Measurements from ENCODE around the gene STK10. TPM values are rescaled to one million over a fixed set of nuclear protein-coding genes. Genes with fewer than 3 reads are reported as not detected.
"Not testable (repeated sequence)": the region's sequence is repeated elsewhere in the genome, so short reads cannot be mapped to it uniquely, and the experiment has no call there.

The STK10 gene
- total RNA-seq, 1 experiment from 2014 or later, result 24.9 TPM

DNA sequence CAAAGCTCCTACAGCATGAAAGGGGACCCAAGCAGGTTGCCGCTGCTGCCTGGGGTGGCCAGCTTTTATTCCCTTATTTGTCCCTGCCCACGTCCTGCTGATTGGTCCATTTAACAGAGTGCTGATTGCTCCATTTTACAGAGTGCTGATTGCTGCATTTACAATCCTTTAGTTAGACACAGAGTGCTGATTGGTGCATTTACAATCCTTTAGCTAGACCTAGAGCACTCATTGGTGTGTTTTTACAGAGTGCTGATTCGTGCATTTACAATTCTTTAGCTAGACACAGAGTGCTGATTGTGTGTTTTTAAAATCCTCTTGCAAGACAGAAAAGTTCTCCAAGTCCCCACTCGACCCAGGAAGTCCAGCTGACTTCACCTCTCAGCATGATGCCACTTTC lies 9.8 kb upstream of the STK10 start:
- H3K27me3 ChIP-seq (ENCODE audit: low read length); DNase-seq; H4K20me1 ChIP-seq (ENCODE audit: insufficient read depth, low read depth, low read length); H3K79me2 ChIP-seq (ENCODE audit: low read length); H3K4me2 ChIP-seq (ENCODE audit: low read depth, low read length, poor library complexity, severe bottlenecking); H3K9me2 ChIP-seq (replicated peaks; ENCODE audit: insufficient read depth, low read length); H3K9ac ChIP-seq (ENCODE audit: low read length); H3K36me3 ChIP-seq (ENCODE audit: insufficient read depth, low read length); H3K4me1 ChIP-seq (ENCODE audit: low read length); H3K4me3 ChIP-seq (ENCODE audit: low read length); H3K27ac ChIP-seq (ENCODE audit: low read length); H2AFZ ChIP-seq (ENCODE audit: low read length); H3K9me3 ChIP-seq (ENCODE audit: low read length): not testable (repeated sequence)

DNA sequence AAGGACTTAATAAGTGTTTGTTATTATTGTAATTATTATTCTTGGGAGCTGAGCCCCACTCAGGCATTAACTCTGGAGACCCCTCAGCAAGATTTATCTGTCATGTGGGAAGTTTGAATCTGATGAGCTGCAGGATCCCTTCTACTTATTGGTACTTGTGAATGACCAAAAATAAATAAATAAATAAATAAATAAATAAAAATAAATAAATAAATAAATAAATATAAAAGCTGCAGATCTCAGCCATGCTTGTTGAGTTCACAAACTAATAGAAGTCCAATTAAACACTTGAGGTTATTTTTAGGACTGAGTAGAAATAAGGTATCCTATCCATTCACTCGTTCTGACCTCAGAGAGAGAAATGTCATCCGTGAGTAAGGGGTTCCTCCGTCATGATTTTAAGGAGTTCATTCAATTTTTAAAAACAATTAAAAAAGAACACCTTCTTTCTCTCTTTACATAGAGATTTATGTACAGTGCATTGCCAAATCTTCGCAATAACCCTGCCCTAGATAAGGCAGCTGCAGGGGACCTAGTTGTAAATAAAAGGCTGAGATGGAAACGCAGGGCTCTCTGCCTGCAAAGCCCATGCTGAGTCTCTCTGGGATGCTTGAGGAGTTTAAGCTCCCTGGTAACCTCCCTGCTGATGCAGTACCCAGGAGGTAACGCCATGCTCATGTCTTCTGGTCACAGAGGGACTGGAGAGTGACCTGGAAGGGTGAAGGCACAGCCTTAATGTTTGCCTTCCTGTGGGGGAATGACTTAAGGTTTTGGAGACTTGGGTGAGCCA lies 7.2 kb upstream of the STK10 start:
- H3K9me3 ChIP-seq (ENCODE audit: low read length), result no peaks in the 10 kb centered on the region; the same call in 1 of the 2 replicates
- H3K4me3 ChIP-seq (ENCODE audit: low read length), result no peak overlapping the region
- no peaks in the 10 kb centered on the region for H3K4me1 ChIP-seq (ENCODE audit: low read length)
- H3K9me2 ChIP-seq (replicated peaks; ENCODE audit: insufficient read depth, low read length), result no peaks in the 10 kb centered on the region
- no peaks in the 10 kb centered on the region for H3K27me3 ChIP-seq (ENCODE audit: low read length)
- no peaks in the 10 kb centered on the region for H4K20me1 ChIP-seq (ENCODE audit: insufficient read depth, low read depth, low read length)
- no peak overlapping the region for H2AFZ ChIP-seq (ENCODE audit: low read length)
- H3K9ac ChIP-seq (ENCODE audit: low read length), result no peak overlapping the region
- no peaks in the 10 kb centered on the region for H3K36me3 ChIP-seq (ENCODE audit: insufficient read depth, low read length)
- no peak overlapping the region for H3K4me2 ChIP-seq (ENCODE audit: low read depth, low read length, poor library complexity, severe bottlenecking)
- DNase-seq, result no peak
- no peak overlapping the region for H3K27ac ChIP-seq (ENCODE audit: low read length)
- no peaks in the 10 kb centered on the region for H3K79me2 ChIP-seq (ENCODE audit: low read length)

DNA sequence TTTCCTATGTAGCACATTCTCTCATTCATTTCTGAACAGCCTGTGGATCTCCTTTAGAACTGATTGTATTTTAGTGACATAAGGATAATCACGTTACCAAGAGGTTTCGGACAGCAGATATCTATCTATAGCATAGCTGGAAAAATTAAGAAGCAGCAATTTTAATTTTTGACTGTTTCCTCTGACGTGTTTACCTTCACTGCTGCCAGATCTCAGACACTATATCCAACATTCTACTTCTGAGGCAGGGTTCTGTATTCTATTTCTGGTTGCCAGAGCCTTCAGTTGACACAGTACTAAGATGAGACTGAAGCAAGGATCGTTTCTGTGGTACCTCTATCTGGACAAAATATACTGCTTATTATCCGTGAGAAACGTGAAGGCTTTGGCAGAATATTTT lies 5.8 kb upstream of the STK10 start, which contains the start of gene EFCAB9:
EFCAB9 (plus strand) TSS at position 301 of the 400 bp plus-strand sequence; CDS start at position 302, 1 bp downstream.
- no peak within 1 kb of the TSS for H3K9ac ChIP-seq (ENCODE audit: low read length)
- no peaks in the 10 kb centered on the region for H3K9me2 ChIP-seq (replicated peaks; ENCODE audit: insufficient read depth, low read length)
- no peaks in the 10 kb centered on the region for H3K36me3 ChIP-seq (ENCODE audit: insufficient read depth, low read length)
- no peak within 1 kb of the TSS for H3K27ac ChIP-seq (ENCODE audit: low read length)
- no peaks in the 10 kb centered on the region for H3K27me3 ChIP-seq (ENCODE audit: low read length)
- no peak within 1 kb of the TSS for H3K4me3 ChIP-seq (ENCODE audit: low read length)
- H3K9me3 ChIP-seq (ENCODE audit: low read length), result no peaks in the 10 kb centered on the region; the same call in 1 of the 2 replicates
- no peak for DNase-seq
- no peak within 1 kb of the TSS for H2AFZ ChIP-seq (ENCODE audit: low read length)
- H4K20me1 ChIP-seq (ENCODE audit: insufficient read depth, low read depth, low read length), result no peaks in the 10 kb centered on the region
- peaks cover 1% of the 10 kb centered on the region; the same call in 1 of the 2 replicates for H3K4me1 ChIP-seq (ENCODE audit: low read length)
- no peaks in the 10 kb centered on the region for H3K79me2 ChIP-seq (ENCODE audit: low read length)
- no peak within 1 kb of the TSS for H3K4me2 ChIP-seq (ENCODE audit: low read depth, low read length, poor library complexity, severe bottlenecking)

DNA sequence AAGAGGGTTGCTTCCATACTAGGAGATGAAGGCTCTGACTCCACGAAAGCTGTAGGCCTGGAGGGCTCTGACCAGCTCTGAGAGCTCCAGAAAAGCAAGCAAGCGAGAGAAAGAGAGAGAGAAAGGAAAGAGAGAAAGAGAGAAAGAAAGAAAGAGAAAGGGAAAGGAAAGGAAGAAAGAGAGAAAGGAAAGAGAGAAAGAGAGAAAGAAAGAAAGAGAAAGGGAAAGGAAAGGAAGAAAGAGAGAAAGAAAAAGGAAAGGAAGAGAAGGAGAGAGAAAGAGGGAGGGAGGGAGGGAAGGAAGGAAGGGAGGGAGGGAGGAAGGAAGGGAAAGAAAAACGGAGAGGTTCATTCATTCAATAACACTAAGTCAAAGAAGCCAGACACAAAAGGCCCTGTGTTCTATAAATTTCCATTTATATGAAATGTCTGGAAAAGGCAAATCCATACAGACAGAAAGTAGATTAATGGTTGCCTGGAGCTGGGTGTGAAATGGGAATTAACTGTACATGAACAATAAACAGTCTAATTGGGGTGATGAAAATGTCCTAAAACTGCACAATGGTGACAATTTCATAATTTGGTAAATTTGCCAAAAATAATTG lies 1.8 kb upstream of the STK10 start:
- Histone ChIP-seq H3K27me3 (ENCODE audit: low read length) (no peaks in the 10 kb centered on the region), H3K4me2 (ENCODE audit: low read depth, low read length, poor library complexity, severe bottlenecking) (no peak overlapping the region), H2AFZ (ENCODE audit: low read length) (no peak overlapping the region), H3K9me2 (replicated peaks; ENCODE audit: insufficient read depth, low read length) (no peaks in the 10 kb centered on the region), H3K27ac (ENCODE audit: low read length) (no peak overlapping the region), H3K9me3 (ENCODE audit: low read length) (no peaks in the 10 kb centered on the region), H4K20me1 (ENCODE audit: insufficient read depth, low read depth, low read length) (peaks cover 7% of the 10 kb centered on the region; the same call in 1 of the 2 replicates), H3K79me2 (ENCODE audit: low read length) (peaks cover 30% of the 10 kb centered on the region), H3K4me3 (ENCODE audit: low read length) (no peak overlapping the region), H3K36me3 (ENCODE audit: insufficient read depth, low read length) (no peaks in the 10 kb centered on the region; the same call in 1 of the 2 replicates), H3K9ac (ENCODE audit: low read length) (no peak overlapping the region), H3K4me1 (ENCODE audit: low read length) (peaks cover 16% of the 10 kb centered on the region)
- DNase-seq, result no peak

DNA sequence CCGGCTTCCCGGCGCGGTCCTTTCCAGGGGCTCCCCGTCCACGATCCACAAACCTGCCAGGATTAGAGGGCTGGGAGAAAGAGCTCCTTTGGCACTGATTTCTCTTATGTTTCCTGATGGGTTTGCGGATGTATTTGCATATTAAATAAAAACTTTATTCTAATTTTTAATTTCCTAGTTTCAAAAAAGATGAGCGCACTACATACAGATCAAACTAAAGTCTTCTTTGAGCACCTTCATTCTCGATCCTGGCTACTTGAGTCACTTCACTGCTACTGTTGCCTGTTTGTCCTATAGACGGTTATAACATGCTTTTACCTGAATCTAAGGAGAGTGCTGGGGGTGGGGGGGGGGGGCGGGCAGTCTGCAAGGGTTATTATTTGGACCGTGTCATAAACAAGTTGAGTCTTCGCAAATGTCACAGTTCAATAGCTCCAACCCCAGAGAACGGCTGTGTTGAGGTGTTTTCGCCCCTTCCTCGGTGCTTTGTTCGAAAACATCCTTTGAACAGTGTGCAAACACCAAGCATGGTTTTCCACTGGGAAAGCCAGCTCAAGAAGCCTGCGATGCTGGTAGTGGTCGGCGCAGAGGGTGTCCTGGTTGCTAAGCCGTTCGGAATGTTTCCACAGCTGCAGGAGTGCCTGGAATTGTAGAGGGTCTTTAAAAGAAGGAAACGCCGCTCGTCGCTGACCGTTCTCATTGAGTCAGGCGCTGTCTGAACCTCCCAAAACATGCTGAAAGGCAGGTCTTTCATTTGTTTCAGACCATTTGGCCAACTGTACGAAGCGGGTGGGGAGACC lies 1.1 kb upstream of the STK10 start:
- H3K9ac ChIP-seq (ENCODE audit: low read length), result peak overlapping the region; percentile 91

DNA sequence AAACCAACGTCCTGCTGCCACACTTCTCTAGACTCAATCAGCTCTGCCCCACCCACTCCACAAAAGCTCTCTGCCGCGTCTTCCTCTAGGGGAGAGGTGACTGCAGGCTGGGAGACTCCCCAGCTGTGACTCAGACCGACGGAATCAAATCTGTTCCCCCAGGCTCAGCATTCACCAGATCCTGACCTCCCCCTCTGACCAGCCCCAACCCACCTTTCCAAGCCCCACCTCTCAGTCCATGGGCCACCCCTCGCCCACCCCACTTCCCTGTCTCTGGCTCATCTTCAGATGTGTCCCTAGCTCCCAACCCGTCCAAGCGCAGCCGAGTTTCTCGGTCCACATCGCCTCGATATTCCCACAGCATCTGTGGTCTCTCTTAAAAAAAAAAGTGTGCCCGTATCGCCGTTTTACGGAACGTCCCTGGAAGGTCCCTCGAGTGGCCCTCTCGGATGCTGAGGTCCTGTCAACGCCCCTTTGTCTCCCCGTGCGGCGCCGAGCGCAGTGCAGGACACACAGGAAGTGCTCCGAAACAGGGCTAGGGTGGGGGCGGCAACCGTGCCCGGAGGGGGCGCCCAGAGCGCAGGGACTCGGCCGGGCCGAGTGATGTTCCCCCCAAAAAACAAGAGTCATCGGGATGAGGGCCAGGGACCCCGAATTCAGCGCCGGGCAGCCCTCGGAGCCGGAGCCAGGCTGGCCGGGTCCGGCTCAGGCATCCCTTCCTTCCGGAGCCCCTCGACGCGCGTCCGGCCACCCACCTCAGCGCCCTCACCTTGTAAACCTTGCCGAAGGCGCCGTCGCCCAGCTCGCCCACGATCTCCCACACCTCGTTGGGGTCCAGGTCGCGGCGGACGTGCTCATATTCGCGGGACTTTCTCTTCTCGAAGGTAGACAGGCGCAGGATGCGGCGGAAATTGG lies 649 bp downstream of the STK10 start:
- Histone ChIP-seq H3K9ac (ENCODE audit: low read length) (peak overlapping the region; percentile 91), H2AFZ (ENCODE audit: low read length) (peak overlapping the region; percentile 77), H3K9me2 (replicated peaks; ENCODE audit: insufficient read depth, low read length) (no peaks in the 10 kb centered on the region), H3K9me3 (ENCODE audit: low read length) (no peaks in the 10 kb centered on the region), H3K4me2 (ENCODE audit: low read depth, low read length, poor library complexity, severe bottlenecking) (peak overlapping the region; percentile 86), H3K4me3 (ENCODE audit: low read length) (peak overlapping the region; percentile 89), H3K27me3 (ENCODE audit: low read length) (no peaks in the 10 kb centered on the region), H4K20me1 (ENCODE audit: insufficient read depth, low read depth, low read length) (peaks cover 7% of the 10 kb centered on the region; the same call in 1 of the 2 replicates), H3K36me3 (ENCODE audit: insufficient read depth, low read length) (peaks cover 7% of the 10 kb centered on the region; the same call in 1 of the 2 replicates), H3K4me1 (ENCODE audit: low read length) (peaks cover 16% of the 10 kb centered on the region), H3K27ac (ENCODE audit: low read length) (peak overlapping the region; percentile 61), H3K79me2 (ENCODE audit: low read length) (peaks cover 55% of the 10 kb centered on the region)
- peak; percentile 84 for DNase-seq

More for the DNA sequence above, 1.1 kb upstream of the STK10 start:
- Histone ChIP-seq H2AFZ (ENCODE audit: low read length) (peak overlapping the region; percentile 99; the same call in 1 of the 2 replicates), H3K4me3 (ENCODE audit: low read length) (peak overlapping the region; percentile 89), H4K20me1 (ENCODE audit: insufficient read depth, low read depth, low read length) (peaks cover 7% of the 10 kb centered on the region; the same call in 1 of the 2 replicates), H3K36me3 (ENCODE audit: insufficient read depth, low read length) (peaks cover under 1% of the 10 kb centered on the region; the same call in 1 of the 2 replicates), H3K27ac (ENCODE audit: low read length) (no peak overlapping the region), H3K9me3 (ENCODE audit: low read length) (no peaks in the 10 kb centered on the region), H3K9me2 (replicated peaks; ENCODE audit: insufficient read depth, low read length) (no peaks in the 10 kb centered on the region), H3K79me2 (ENCODE audit: low read length) (peaks cover 37% of the 10 kb centered on the region), H3K4me2 (ENCODE audit: low read depth, low read length, poor library complexity, severe bottlenecking) (peak overlapping the region; percentile 86), H3K27me3 (ENCODE audit: low read length) (no peaks in the 10 kb centered on the region), H3K4me1 (ENCODE audit: low read length) (peaks cover 16% of the 10 kb centered on the region)
- no peak for DNase-seq

DNA sequence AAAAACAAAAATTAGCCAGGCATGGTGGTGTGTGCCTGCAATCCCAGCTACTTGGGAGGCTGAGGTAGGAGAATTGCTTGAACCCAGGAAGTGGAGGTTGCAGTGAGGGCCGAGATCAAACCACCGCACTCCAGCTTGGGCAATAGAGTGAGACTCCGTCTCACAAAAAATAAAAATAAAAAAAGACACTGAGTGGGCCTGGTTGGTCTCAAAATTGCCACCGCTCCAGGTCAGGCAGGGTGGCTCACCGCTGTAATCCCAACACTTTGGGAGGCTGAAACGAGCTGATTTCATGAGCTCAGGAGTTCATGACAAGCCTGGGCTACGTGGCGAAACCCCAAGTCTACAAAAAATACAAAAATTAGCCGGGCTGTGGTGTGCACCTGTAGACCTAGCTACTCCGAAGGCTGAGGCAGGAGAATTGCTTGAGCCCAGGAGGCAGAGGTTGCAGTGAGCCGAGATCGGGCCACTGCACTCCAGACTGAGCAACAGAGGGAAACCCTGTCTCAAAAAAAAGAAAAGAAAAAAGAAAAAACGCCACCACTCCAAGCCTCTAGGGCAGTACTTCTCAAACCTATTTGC lies 1.8 kb downstream of the STK10 start:
- H3K4me2 ChIP-seq (ENCODE audit: low read depth, low read length, poor library complexity, severe bottlenecking), result peak overlapping the region; percentile 86
- no peak for DNase-seq
- peak overlapping the region; percentile 91 for H3K9ac ChIP-seq (ENCODE audit: low read length)
- H3K27ac ChIP-seq (ENCODE audit: low read length), result no peak overlapping the region
- H3K79me2 ChIP-seq (ENCODE audit: low read length), result peaks cover 65% of the 10 kb centered on the region
- no peak overlapping the region for H2AFZ ChIP-seq (ENCODE audit: low read length)
- peaks cover 7% of the 10 kb centered on the region; the same call in 1 of the 2 replicates for H3K36me3 ChIP-seq (ENCODE audit: insufficient read depth, low read length)
- peaks cover 7% of the 10 kb centered on the region; the same call in 1 of the 2 replicates for H4K20me1 ChIP-seq (ENCODE audit: insufficient read depth, low read depth, low read length)
- peaks cover 16% of the 10 kb centered on the region for H3K4me1 ChIP-seq (ENCODE audit: low read length)
- no peaks in the 10 kb centered on the region for H3K27me3 ChIP-seq (ENCODE audit: low read length)
- H3K4me3 ChIP-seq (ENCODE audit: low read length), result peak overlapping the region; percentile 89
- H3K9me3 ChIP-seq (ENCODE audit: low read length), result no peaks in the 10 kb centered on the region
- H3K9me2 ChIP-seq (replicated peaks; ENCODE audit: insufficient read depth, low read length), result no peaks in the 10 kb centered on the region
